Prostate gland (tissue), 2 donors: ENCODE results near the gene OTX2.

Source experiments
- CTCF ChIP-seq, 4 experiments: fragments of 200-600 bp in 2 of 4; fragments of 450-650 bp in 2 of 4; sonication (generic) in 2 of 4; IDR thresholded peaks; 1 replicate in 3 of 4; 2 replicates in 1 of 4; pipeline ENCODE4 v1.5.1; 2016 to 2019; ENCODE audit warnings: antibody characterized with exemption in 4 of 4, mild to moderate bottlenecking in 2 of 4, moderate library complexity in 2 of 4
- POLR2A ChIP-seq: fragments of 450-650 bp; IDR thresholded peaks from one replicate; pipeline ENCODE4 v1.6.1; 2016; ENCODE audit warnings: antibody characterized with exemption, mild to moderate bottlenecking

- TF ChIP-seq POLR2A (no peak), CTCF (IDR thresholded peaks at IDR 0.05) (no peak)
These were observed 6.3 kb downstream of the OTX2 start for GRCh38 chr14:56803816-56804535.
